Midbrain (tissue), 1 donor: ENCODE results near the gene BMPR1B.
A peak's percentile ranks its signal among the peaks of the same experiment; 100 is the strongest.
"Not testable (repeated sequence)": the region's sequence is repeated elsewhere in the genome, so short reads cannot be mapped to it uniquely, and the experiment has no call there.

Source experiments
- DNase-seq: peaks from one replicate; lab custom pipeline; 2025; lab: John Stamatoyannopoulos, UW

The BMPR1B gene

DNA sequence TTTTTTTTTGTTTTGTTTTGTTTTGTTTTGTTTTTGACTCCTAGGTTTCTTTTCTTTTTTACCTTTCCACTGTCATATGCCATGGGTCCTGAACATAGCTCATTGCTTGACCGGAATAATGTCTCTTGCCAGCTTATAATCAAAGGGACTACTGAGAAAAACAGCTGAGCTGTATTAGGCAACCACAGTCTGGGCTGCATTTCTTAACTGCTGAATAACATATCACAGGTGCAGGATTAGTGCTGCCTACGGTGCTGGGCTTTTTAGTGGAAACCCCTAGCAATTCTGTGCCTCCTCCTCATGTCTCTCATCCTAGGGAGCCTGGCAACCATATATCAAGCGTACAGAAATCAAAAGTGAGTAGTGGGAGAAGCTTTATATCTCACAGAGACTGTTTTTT is 333.5 kb downstream of the BMPR1B start:
- DNase-seq: no peak

DNA sequence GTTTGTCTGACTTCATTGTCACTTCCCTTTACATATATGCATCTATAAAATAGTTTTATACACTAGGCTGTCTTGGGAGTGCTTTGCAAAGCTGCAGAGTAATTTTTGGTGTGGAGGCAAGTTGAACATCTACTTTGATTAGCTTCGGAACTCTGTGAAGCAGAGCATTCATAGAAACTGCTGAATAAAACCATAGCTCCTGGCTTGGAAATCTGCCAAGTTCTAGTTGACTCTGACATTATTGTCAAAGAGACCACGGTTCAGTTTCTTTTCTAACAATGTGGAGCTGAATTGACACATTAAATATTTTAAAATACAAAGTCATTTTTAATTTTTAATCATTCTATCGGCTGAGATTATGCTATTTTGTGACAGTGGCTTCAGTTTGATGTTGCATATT is 335.0 kb downstream of the BMPR1B start:
- DNase-seq: no peak

DNA sequence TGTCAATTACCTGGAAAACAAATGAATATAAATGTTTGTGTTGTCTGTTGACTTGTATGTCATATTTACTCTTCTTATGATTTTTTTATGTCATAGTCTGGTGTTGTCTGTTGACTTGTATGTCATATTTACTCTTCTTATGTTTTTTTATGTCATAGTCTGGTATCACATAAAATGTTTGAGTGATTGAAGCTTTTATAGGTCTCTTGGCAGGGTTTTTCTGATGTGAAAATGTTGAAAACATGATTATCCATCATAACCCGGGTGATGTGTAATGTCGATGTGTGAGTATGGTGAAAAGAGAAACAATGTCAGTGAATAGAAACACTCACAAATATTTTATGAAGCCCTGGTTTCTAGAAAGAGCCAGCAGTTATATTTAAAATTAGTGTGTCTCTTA is 335.7 kb downstream of the BMPR1B start:
- no peak for DNase-seq

DNA sequence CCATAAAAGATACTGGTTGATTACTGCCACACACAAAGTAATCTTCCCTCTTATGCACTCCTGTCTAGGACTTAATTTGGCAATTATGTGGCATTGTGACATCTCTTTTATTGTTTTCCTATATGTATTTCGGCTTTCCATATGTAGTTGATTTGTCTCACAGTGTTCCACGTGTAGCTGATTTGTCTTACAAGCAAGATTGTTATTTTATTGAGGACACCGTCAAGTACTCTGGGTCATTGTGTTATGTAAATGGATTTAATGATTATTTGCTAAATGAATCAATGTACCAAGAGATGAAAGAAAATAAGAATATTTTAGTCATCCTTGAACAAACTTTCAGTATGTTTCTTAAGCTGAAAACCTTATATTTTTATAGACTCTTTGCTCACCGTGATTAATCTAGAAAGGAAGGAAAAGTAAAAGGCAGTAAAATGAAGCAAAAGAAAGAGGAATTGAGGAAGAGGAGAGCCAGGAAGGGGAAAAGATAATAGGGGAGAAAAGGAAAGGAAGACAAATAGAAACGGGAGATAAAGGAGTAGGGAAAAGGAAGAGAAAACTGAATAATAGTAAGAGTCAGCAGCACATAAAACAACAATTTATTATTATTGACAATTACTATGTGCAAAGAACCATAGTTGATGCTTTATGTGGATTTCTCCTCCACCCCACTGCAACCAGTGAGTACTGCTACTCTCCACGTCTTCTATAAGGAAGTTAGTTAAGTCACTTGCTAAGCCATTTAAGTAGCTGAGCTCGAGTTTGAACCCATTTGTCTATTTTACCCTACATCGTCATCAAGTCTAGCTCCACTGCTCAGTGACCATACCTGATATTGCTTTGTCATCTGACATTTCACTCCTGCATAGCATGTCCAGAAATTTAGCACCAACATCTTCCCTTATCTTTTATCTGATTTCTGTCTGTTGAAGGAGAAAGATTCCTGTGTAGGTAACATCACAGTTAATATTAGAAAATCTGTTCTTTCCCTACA is 336.5 kb downstream of the BMPR1B start:
- DNase-seq: no peak

DNA sequence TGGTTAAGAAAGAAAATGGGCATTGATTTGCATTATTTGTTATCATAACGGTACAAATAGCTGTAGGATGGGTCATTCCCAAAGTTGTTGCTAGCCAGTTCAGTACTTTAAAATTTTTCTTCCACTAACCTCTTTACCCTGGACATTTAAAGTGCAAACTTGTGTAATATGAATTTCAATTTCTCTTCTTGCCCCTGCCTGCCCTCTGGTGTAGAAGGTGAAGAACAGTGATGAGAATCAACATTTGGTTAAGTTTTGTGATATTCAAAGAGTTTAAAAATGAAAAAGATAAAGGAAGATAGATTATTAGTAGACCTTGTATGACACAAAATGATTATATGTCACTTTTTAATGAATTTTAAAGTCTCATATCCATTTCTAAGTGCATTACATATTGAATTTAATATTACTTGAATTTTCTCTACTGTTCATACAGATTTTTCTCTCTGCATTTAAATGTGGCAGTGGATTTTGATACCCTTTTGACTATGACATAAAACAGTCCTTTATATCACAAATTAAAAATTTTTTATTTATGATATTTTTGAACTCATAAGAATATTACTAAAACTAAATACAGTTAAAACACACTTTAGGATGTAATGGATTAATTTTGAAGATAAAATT is 337.7 kb downstream of the BMPR1B start:
- DNase-seq: peak; percentile 12

DNA sequence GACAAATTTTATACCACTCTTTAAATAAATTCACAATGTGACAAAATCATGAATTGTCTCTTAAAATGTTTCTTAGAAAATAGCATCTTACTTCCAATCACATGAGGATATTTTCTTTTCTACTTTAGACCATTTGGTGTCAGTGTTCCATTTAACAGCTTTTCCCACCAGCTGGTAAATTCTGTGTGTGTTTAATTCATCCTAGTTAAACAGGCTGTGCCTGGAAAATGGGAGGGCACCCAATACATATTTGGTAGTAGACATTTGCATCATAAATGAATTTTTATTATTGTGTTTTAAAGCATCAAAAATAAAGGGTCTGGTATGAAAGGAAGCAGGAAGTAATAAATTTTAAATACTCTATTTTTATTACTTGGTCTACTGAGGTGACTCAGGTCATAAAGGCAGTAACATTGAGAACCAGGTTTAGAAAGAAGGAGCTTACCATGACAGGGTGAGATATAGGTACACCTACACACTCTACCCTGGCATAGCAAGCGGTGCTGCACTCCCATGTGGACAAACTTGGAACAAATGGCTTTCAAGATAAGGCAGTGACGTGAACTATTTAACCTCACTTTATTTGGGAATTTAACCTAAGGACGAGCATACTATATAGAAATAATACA is 344.5 kb downstream of the BMPR1B start:
- no peak for DNase-seq

DNA sequence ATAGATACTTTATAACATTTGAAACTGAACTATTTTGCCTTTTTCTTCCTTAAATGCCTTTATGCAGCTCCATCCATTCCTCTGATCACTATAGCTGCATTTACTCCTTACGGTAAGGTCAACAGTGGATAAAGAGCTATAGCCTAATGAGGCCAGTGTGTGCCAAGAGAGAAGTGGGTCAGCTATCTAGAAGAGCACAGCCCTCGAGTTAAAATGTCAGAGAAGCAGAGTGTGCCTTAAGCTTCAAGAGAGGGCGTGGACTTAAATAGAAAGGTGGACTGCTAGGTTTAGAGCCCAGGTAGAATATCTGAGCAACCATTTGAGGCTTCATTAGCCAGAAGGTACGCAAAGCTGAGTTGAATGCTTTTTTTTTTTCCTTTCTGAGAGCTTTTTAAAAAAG is 347.4 kb downstream of the BMPR1B start:
- DNase-seq: no peak

DNA sequence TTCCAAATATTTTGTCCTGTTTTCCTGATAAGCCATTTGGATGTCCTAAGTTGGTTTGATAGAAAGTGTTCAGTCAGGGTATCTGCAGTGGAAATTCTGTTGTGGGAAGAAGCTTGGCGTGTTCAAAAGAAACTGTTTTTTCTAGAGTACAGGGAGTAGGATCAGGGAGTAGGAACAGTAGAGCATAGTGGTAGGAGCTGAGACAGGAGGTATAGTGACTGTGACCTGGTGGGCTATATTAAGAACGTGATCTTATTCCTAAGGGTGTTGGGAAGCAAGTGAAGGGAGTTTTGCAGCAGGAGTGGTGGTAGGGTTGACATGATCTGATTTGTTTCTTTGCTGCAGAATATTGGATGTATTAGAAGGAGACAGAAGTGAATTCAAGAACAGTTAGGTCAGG is 348.2 kb downstream of the BMPR1B start:
- no peak for DNase-seq

DNA sequence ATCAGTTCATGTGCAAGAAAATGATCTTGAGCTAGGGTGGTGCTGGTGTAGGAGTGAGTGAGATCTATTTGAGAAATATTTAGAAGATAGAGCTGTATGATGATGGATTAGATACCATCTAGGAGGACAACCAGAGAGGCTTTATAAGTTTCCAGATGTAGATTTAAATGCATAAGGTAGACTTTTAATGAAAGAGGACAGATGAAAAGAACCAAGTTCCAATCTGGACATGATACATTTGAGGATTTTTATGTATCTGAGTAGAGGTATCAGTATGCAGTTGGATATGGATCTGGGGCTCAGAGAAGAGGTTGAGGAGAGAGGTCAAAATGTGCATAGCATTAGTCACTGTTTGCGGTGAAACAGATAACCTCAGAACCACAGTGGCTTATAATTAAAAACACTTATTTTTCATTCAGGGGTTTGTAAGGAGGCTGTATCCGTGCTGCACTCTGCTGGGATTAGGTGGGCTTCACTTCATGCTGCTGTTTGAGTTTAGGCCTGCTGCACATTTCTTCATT is 348.7 kb downstream of the BMPR1B start:
- no peak for DNase-seq

DNA sequence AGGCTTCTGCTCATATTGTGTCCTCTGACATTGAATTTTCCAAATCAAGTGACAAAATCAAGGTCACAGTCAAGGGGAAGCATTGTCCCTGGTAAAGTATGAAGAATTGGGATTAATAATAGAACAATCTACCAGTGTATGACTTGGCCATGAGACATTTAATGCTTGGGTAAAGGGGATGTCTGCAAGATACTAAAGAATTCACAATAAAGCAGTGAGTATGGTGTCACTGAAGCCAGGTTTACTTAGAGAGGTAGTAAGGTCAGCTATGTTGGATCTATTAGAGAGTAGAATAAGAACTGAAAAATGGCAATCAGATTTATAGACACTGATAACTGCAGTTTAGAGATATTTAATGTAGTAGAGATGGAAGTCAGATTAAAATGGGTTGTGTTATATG is 349.2 kb downstream of the BMPR1B start:
- DNase-seq: no peak

DNA sequence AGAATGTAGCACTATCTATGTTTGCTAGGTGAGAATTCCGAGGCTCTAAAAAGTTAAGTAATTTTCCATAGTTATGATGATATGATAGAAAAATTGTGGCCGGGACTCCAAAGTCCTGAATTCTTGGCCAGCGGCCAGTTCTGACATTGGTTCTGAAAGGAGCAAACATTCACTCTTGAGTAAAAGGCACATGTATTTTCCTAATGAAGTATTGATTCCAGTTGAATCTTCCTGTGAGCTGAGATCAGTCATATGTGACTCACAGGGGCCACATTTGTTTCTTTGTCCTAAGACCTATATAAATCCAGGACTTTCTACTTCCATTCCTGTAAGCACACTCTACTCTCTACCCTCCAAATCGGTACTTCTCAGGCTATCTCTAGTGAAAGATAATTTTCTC is 349.9 kb downstream of the BMPR1B start:
- no peak for DNase-seq

DNA sequence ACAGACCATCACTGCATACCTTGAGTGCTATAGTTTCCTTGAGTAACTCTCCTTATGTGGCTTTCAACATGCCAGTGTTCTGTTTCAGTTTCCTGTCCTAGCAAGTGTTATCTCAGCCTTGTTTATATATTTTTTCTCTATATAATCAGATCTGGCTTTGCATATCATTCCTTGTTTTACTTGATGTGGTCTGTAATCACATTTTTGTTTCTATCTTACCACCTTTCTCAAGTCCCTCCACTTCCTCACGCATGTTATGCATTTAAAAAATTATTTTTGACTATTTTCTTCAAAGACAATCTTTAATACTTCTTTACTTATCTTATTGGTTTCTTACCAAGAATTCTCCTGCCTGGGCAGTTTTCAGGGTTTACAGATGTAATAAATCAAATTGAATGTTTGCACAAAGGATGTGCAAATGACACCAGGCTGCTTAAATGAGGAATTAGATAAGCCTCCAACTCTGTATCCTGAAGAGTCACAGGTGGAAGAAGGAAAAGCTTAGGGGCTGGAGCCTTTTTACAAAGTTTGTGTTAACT is 351.2 kb downstream of the BMPR1B start:
- no peak for DNase-seq

DNA sequence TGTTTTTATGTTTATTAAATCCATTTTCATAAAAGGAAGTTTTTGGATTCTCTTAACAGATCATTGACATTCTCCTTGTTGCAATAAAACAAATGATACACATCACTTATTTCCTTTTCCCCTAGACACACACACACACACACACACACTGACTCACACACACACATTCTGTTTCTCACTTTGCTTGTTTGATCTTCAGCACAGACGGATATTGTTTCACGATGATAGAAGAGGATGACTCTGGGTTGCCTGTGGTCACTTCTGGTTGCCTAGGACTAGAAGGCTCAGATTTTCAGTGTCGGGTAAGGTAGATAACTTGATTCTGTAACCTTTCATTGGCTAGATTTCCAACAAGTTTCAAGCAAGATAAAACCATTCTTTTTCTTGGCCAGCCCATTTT is 356.8 kb downstream of the BMPR1B start:
- no peak for DNase-seq

DNA sequence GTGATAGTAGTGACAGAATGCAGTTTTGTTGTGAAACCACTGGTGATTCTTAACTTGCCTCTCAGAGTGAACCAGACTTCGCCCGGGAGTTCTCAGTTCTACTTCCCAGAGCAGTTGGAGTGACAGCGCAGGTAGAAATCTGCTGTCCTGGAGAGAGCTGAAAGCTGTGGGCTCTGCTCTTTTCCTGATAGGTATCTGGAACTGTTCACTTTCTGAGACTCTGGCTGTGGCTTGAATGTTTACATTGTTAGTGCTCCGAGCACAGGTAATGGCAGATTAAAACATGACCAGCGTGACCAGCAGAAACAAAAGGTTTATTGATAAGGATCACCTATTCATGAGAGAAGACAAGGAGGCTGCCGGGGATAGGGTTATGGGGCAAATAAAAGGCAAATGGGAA is 360.7 kb downstream of the BMPR1B start:
- no peak for DNase-seq

DNA sequence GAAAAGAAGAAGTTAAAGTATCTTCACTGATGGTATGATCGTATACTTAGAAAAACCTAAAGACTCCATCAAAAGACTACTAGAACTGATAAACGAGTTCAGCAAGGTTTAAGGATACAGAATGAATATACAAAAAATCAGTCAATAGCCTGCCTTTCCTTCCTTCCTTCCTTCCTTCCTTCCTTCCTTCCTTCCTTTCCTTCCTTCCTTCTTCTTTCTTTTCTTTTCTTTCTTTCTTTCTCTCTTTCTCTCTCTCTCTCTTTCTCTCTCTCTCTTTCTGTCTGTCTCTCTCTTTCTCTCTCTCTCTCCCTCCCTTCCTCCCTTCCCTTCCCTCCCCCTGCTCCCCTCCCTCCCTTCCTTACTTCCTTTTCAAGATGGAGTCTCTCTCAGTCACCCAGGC is 362.7 kb downstream of the BMPR1B start:
- DNase-seq: no peak

DNA sequence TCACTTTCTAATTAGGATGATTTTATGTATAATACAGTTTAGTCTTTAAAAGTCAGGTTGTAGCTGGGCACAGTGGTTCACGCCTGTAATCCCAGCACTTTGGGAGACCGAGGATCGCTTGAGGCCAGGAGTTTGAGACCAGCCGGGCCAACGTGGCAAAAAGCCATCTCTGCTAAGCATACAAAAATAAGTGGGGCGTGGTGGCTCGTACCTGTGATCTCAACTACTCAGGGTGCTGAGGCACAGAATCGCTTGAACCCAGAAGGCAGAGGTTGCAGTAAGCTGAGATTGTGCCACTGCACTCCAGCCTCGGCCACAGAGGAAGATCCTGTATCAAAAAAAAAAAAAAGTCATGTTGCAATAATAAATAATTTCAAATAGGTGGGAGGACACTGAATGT is 364.2 kb downstream of the BMPR1B start:
- DNase-seq: no peak

DNA sequence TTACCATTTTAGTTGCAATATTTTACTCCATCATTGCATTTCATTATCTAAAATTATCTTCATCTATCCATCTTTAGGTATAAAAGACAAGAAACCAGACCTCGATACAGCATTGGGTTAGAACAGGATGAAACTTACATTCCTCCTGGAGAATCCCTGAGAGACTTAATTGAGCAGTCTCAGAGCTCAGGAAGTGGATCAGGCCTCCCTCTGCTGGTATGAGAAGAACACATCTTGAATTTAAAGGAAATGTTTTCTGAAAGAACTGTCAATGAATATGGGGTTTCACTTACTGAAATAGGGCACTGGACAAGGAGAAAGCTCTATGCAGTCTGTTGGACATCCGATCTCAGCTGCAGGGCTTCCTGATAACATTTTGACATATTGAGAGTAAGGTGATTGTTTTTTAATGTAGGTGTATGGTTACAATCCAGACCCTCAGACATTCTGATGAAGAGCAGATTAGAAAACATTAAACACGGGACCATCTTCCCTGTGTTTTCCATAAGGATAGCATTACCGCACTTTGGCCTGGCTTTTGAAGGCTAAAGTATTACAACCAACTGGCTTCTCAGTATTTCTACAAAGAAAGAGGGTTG is 367.2 kb downstream of the BMPR1B start:
- DNase-seq: peak; percentile 40

DNA sequence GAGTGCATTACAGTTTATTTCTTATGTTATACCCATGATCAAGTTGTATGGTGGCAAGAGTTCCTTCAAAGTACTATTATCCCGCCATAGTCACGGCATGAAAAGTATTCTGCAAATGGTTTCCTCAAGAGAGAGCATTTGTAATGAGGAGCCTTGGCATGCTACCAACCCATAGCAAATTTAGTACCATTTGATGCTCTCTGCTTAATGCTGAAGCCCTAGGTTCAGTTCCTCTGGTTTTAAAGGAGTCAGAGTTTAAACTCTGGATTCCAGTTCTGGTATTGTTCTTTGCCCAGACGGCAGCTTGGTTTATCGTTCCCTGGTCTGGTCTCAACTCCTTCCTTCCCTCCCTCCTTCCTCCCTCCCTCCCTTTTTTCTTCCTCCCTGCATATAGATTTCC is 371.3 kb downstream of the BMPR1B start:
- no peak for DNase-seq

DNA sequence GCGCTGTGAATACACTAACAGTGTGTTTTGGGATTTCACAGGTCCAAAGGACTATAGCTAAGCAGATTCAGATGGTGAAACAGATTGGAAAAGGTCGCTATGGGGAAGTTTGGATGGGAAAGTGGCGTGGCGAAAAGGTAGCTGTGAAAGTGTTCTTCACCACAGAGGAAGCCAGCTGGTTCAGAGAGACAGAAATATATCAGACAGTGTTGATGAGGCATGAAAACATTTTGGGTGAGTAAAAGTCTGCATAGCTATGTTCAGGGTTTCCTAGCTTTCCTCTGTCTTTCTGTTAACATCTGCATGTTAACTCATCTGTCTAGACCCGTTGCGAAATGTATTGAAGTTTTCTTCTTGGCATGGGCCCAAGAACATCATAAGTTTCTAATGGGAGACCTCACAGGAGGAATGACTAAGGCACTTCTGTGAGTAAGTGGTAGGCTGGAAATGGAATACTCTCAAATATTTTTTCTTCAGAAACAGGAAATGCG is 372.1 kb downstream of the BMPR1B start:
- no peak for DNase-seq

DNA sequence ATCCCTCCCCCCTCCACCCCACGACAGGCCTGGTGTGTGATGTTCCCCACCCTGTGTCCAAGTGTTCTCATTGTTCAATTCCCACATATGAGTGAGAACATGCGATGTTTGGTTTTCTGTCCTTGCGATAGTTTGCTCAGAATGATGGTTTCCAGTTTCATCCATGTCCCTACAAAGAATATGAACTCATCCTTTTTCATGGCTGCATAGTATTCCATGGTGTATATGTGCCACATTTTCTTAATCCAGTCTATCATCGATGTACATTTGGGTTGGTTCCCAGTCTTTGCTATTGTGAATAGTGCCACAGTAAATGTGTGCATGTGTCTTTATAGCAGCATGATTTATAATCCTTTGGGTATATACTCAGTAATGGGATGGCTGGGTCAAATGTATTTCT is 376.3 kb downstream of the BMPR1B start:
- DNase-seq: not testable (repeated sequence)

DNA sequence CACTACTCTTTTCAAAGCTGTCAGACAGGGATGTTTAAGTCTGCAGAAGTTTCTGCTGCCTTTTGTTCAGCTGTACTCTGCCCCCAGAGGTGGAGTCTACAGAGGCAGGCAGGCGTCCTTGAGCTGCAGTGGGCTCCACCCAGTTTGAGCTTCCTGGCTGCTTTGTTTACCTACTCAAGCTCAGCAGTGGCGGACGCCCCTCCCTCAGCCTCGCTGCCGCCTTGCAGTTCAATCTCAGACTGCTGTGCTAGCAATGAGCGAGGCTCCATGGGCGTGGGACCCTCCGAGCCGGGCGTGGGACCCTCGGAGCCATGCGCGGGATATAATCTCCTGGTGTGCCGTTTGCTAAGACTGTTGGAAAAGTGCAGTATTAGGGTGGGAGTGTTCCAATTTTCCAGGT is 381.7 kb downstream of the BMPR1B start:
- not testable (repeated sequence) for DNase-seq

DNA sequence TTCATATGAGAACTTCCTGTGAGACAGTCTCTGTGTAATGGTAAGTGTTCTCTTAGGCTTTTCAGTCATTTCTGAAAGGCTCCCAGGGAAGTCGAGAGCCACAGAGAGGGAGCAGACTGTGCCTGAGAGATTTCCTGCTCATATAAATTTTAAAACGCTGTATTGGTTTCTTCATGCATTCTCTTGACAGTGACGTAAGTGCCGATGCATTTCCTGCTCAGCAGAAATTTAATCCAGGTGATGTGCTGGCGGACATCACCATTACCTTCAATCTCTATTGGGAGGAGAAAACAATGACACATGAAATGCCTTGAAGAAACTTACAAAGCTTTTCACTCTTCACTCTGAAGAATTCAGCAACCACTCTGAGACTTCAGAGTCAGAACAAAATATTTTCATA is 383.6 kb downstream of the BMPR1B start:
- no peak for DNase-seq
